GM23248 (cell line): Measurements from ENCODE around the gene CTNNA2.

Experiments
- EZH2 ChIP-seq: fragments of 200-600 bp; sonication (generic); IDR thresholded peaks from 2 replicates; pipeline ENCODE4 v1.6.1; 2018; ENCODE audit warnings: antibody characterized with exemption, mild to moderate bottlenecking; ENCODE audit not compliant: insufficient read depth, poor library complexity, severe bottlenecking
- EZH2phosphoT487 ChIP-seq: fragments of 200-600 bp; sonication (generic); IDR thresholded peaks from 2 replicates; pipeline ENCODE4 v1.6.1; 2018; ENCODE audit warnings: antibody characterized with exemption, moderate library complexity, mild to moderate bottlenecking, low read depth; ENCODE audit not compliant: insufficient read depth

GRCh38 chr2:79758749-79759282 is 246.0 kb downstream of the CTNNA2 start:
- TF ChIP-seq EZH2: no peak
- TF ChIP-seq EZH2phosphoT487: no peak
